ENCODE results near the gene PTPRS.

Gene PTPRS

GRCh38 chr19:5321066-5321642 lies 19.5 kb downstream of the PTPRS start:
- Histone ChIP-seq H3K9ac (no peak overlapping the region), H3K4me2 (no peak overlapping the region), H3K27me3 (ENCODE audit: insufficient read depth, low read depth) (peaks cover 36% of the 10 kb centered on the region; the same call in 1 of the 2 replicates), H3K36me3 (ENCODE audit: insufficient read depth) (no peaks in the 10 kb centered on the region), H2AFZ (ENCODE audit: low read depth) (no peak overlapping the region), H3K4me1 (ENCODE audit: low read depth, poor library complexity, severe bottlenecking) (no peaks in the 10 kb centered on the region), H3K4me3 (IDR thresholded peaks at IDR 0.05; ENCODE audit: insufficient read depth, low read depth, low read length) (no peak overlapping the region), H3K27ac (no peak overlapping the region), H3K79me2 (ENCODE audit: insufficient read depth, low read depth) (no peaks in the 10 kb centered on the region), H4K20me1 (ENCODE audit: insufficient read depth) (no peaks in the 10 kb centered on the region)
- no peak for TF ChIP-seq CTCF (conservative IDR thresholded peaks at IDR 0.05; ENCODE audit: low read depth, low read length)

- Histone ChIP-seq H4K20me1 (ENCODE audit: insufficient read depth) (no peaks in the 10 kb centered on the region), H3K4me3 (IDR thresholded peaks at IDR 0.05; ENCODE audit: insufficient read depth, low read depth, low read length) (no peak overlapping the region), H2AFZ (ENCODE audit: low read depth) (no peak overlapping the region), H3K27ac (no peak overlapping the region), H3K4me1 (ENCODE audit: low read depth, poor library complexity, severe bottlenecking) (no peaks in the 10 kb centered on the region), H3K9ac (no peak overlapping the region), H3K36me3 (ENCODE audit: insufficient read depth) (no peaks in the 10 kb centered on the region), H3K79me2 (ENCODE audit: insufficient read depth, low read depth) (no peaks in the 10 kb centered on the region), H3K27me3 (ENCODE audit: insufficient read depth, low read depth) (peaks cover 23% of the 10 kb centered on the region; the same call in 1 of the 2 replicates), H3K4me2 (no peak overlapping the region)
- no peak for TF ChIP-seq CTCF (conservative IDR thresholded peaks at IDR 0.05; ENCODE audit: low read depth, low read length)
Observed at GRCh38 chr19:5319516-5319915, 21.1 kb downstream of the PTPRS start.

GRCh38 chr19:5318306-5318705 lies 22.3 kb downstream of the PTPRS start:
- no peak for TF ChIP-seq CTCF (conservative IDR thresholded peaks at IDR 0.05; ENCODE audit: low read depth, low read length)
- no peak overlapping the region for H3K9ac ChIP-seq
- no peaks in the 10 kb centered on the region for H3K36me3 ChIP-seq (ENCODE audit: insufficient read depth)
- H3K79me2 ChIP-seq (ENCODE audit: insufficient read depth, low read depth), result no peaks in the 10 kb centered on the region
- no peaks in the 10 kb centered on the region for H4K20me1 ChIP-seq (ENCODE audit: insufficient read depth)
- no peak overlapping the region for H3K27ac ChIP-seq
- H3K4me1 ChIP-seq (ENCODE audit: low read depth, poor library complexity, severe bottlenecking), result no peaks in the 10 kb centered on the region
- H3K27me3 ChIP-seq (ENCODE audit: insufficient read depth, low read depth), result peaks cover 23% of the 10 kb centered on the region; the same call in 1 of the 2 replicates
- no peak overlapping the region for H3K4me3 ChIP-seq (IDR thresholded peaks at IDR 0.05; ENCODE audit: insufficient read depth, low read depth, low read length)
- no peak overlapping the region for H2AFZ ChIP-seq (ENCODE audit: low read depth)
- no peak overlapping the region for H3K4me2 ChIP-seq

GRCh38 chr19:5317321-5317720 lies 23.3 kb downstream of the PTPRS start:
- H3K27me3 ChIP-seq (ENCODE audit: insufficient read depth, low read depth), result peaks cover 16% of the 10 kb centered on the region; the same call in 1 of the 2 replicates
- no peaks in the 10 kb centered on the region for H3K36me3 ChIP-seq (ENCODE audit: insufficient read depth)
- H2AFZ ChIP-seq (ENCODE audit: low read depth), result no peak overlapping the region
- no peak for TF ChIP-seq CTCF (conservative IDR thresholded peaks at IDR 0.05; ENCODE audit: low read depth, low read length)
- H3K27ac ChIP-seq, result no peak overlapping the region
- no peak overlapping the region for H3K9ac ChIP-seq
- H4K20me1 ChIP-seq (ENCODE audit: insufficient read depth), result no peaks in the 10 kb centered on the region
- no peak overlapping the region for H3K4me2 ChIP-seq
- no peaks in the 10 kb centered on the region for H3K79me2 ChIP-seq (ENCODE audit: insufficient read depth, low read depth)
- no peaks in the 10 kb centered on the region for H3K4me1 ChIP-seq (ENCODE audit: low read depth, poor library complexity, severe bottlenecking)
- H3K4me3 ChIP-seq (IDR thresholded peaks at IDR 0.05; ENCODE audit: insufficient read depth, low read depth, low read length), result no peak overlapping the region
